GM20000 (cell line): ENCODE data around the gene MYD88.

Experiments
- DNase-seq: peaks from one replicate; pipeline ENCODE4 v3.0.0; 2012; ENCODE audit warnings: low spot score
- CTCF ChIP-seq: IDR thresholded peaks from 2 replicates; pipeline ENCODE4 v1.5.1; 2012; ENCODE audit warnings: mild to moderate bottlenecking, control low read depth; ENCODE audit errors: extremely low read depth, missing control alignments

Gene MYD88

GRCh38 chr3:38171622-38172021 is 33.2 kb downstream of the MYD88 start:
- TF ChIP-seq CTCF: no peak
- no peak for DNase-seq

GRCh38 chr3:38173834-38174418 is 35.5 kb downstream of the MYD88 start:
- peak; percentile 38 for DNase-seq
- no peak for TF ChIP-seq CTCF

GRCh38 chr3:38177181-38177580 is 38.7 kb downstream of the MYD88 start:
- DNase-seq: no peak
- no peak for TF ChIP-seq CTCF

- no peak for TF ChIP-seq CTCF
- DNase-seq: no peak
These were observed 48.3 kb downstream of the MYD88 start for GRCh38 chr3:38186781-38187180.

- DNase-seq: no peak
These were observed 52.0 kb downstream of the MYD88 start for GRCh38 chr3:38190481-38190881.

More at GRCh38 chr3:38190481-38190881, 52.0 kb downstream of the MYD88 start:
- TF ChIP-seq CTCF: no peak
